Adipocyte (in vitro differentiated cells): Measurements from ENCODE around the gene SHC1.

Experiments used
- DNase-seq: peaks from one replicate; pipeline ENCODE4 v3.0.0-alpha.2; 2015; ENCODE audit warnings: low read depth
- H3K27me3 ChIP-seq: replicated peaks from 2 replicates; pipeline ENCODE4 v1.7.0; 2013; ENCODE audit warnings: mild to moderate bottlenecking, low read length, moderate library complexity; ENCODE audit not compliant: control insufficient read depth, insufficient read depth
- H3K36me3 ChIP-seq: 2 replicates; pipeline ENCODE4 v1.7.0; 2013; ENCODE audit warnings: low read length, mild to moderate bottlenecking, moderate library complexity; ENCODE audit not compliant: control insufficient read depth, insufficient read depth, severe bottlenecking
- H3K4me1 ChIP-seq: 2 replicates; pipeline ENCODE4 v1.7.0; 2013; ENCODE audit warnings: mild to moderate bottlenecking, low read length, moderate library complexity; ENCODE audit not compliant: control insufficient read depth, insufficient read depth
- H3K4me3 ChIP-seq: 2 replicates; pipeline ENCODE4 v1.7.0; 2013; ENCODE audit warnings: mild to moderate bottlenecking, low read length, moderate library complexity
- H3K9ac ChIP-seq: 2 replicates; pipeline ENCODE4 v1.7.0; 2013; ENCODE audit warnings: mild to moderate bottlenecking, low read length, moderate library complexity
- H3K9me3 ChIP-seq: 2 replicates; pipeline ENCODE4 v1.7.0; 2013; ENCODE audit warnings: mild to moderate bottlenecking, low read length, moderate library complexity; ENCODE audit not compliant: control insufficient read depth

Gene SHC1

DNA sequence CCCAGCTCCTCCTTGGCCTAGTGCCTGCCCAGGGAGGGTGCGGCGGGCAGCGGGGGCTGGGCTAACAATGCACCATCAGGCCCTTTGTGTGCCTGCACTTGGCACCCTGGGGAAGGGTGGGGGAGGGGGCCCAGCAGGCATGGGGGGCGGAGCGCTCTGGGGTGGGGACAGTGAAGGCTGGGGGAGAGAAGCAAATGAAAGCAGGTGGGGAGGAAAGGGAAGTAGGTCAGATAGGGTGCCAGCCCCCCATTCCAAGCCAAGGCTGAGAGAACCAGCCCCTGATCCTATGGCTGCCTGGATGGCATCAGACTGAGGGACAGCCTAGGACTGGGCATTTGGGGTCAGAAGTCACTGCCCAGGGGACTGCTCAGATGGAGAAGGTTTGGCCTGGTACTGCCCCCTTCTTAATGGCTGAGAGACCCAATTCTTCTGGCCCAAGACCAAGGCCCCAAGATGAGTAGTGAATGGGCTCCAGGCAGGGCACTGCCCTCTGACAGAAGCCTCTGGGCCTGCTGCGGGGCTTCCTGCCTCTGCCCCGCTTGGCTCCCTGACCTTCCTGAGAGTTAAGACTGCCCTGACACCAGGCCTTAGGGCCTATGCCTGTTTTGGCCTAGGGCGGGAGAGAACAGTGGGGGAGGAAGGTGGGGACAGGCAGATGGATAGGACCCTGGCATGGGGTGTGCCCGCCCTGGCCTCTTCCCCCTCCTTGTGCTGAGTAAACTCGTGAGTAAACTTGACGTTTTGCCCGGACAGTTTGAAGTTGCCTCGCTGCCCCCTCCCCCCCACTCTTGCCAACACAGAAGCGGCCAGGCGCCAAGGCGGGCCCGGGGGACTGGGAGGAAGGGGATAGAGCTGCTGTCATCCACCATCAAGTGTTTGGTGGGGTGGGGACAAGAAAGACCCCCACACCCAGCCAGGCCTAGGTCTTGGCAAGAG is 34.8 kb upstream of the SHC1 start:
- no peak for DNase-seq
- H3K9ac ChIP-seq = peak overlapping the region; percentile 100
- no peaks in the 10 kb centered on the region for H3K36me3 ChIP-seq
- H3K9me3 ChIP-seq = no peaks in the 10 kb centered on the region
- peak overlapping the region; percentile 100 for H3K4me3 ChIP-seq
- H3K4me1 ChIP-seq = peaks cover 46% of the 10 kb centered on the region
- no peaks in the 10 kb centered on the region for H3K27me3 ChIP-seq

DNA sequence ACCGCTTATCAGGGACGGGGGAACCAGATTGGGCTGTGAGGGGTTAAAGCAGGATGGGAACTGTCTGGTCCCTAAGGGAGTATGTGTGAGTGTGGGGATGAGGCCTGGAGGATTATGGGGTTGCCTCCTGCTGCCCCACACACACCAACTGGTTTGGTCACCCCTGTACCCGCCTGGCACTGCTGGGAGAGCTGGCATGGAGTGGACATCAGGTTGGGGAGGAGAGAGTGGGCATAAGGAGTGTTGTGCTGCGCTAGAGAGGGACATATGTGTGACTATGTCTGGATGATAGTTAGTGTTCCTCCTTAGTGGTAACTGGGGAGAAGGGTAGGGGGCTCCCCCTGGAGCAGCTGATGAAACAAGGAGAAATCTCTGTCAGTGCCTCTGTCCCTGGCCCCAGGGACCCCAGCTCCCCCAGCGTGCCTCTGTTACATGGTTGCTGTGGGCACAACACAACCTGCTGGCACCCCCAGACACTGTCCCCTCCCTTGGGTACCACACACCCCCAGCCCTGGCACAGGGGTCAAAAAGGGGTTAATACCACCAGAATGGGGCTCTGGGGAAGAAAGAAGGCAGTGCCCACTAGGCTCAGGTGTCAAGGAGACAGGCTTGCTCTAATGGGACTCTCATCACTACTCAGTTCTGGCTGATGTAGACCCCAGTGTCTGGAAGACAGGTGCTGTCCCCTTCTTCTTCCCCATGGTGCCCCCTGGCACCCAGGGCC is 34.0 kb upstream of the SHC1 start:
- DNase-seq = peak; percentile 45
- Histone ChIP-seq H3K36me3 (no peaks in the 10 kb centered on the region), H3K27me3 (no peaks in the 10 kb centered on the region), H3K9me3 (no peaks in the 10 kb centered on the region), H3K9ac (peak overlapping the region; percentile 100), H3K4me3 (peak overlapping the region; percentile 100), H3K4me1 (peaks cover 55% of the 10 kb centered on the region)

DNA sequence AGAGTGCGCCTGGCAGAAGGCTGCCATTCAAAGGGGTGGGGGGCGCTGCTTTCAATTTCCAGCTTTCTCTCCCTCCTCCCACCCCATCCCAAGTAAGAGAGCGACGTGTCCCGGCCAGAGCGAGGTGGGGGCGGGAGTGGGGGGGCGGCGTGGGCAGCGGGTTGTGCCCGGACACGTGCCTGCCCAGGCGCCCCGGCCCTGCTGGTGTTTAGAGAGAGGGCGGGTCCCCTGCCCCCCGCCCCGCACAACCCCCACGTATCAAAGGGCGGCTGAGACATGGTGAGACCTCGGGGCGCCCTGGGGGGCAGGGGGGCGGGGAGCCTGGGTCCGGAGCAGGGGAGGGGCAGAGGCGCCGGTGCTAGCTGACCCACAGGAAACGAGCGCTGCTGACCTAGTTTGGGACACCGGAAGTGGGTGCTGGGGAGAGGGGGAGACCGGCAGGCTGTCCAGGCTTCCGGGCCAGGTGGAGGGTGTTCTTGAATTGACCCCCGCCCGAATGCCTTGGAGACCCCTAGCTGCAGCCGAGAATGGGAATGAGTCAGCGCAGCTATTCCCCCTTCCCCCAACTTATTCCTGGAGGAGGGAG is 33.3 kb upstream of the SHC1 start:
- Histone ChIP-seq H3K4me1 (peaks cover 59% of the 10 kb centered on the region), H3K36me3 (no peaks in the 10 kb centered on the region), H3K27me3 (no peaks in the 10 kb centered on the region), H3K4me3 (peak overlapping the region; percentile 100), H3K9me3 (no peaks in the 10 kb centered on the region), H3K9ac (peak overlapping the region; percentile 100)
- peak; percentile 73 for DNase-seq

DNA sequence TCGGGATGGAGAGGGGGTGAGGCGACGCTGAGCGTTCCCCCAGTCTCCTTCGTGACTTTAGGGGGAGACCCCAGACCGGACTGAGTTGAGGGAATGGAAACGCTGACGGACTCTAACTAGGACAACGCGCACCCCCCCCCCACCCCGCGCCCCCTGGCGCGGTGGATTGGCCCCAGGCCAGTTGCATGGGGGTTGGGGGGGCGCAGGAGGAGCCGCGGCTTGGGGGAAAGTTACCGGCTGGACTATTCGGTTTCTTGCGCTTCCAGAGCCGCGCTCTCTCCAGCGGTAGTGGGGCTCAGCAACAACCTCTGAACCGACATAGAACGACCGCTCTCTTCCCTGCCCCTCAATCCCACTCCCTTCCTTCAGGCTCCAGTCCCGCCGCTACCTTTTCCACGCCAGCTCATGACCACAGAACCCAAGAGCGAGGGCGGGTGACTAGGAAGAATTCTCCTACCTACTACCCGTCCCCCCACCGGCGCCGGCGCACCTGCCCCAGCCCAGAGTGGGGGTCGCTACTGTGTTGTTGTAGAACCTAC is 32.7 kb upstream of the SHC1 start:
- Histone ChIP-seq H3K9me3 (no peaks in the 10 kb centered on the region), H3K27me3 (no peaks in the 10 kb centered on the region), H3K36me3 (no peaks in the 10 kb centered on the region), H3K4me1 (peaks cover 60% of the 10 kb centered on the region), H3K4me3 (peak overlapping the region; percentile 100), H3K9ac (peak overlapping the region; percentile 100)
- DNase-seq = peak; percentile 58

DNA sequence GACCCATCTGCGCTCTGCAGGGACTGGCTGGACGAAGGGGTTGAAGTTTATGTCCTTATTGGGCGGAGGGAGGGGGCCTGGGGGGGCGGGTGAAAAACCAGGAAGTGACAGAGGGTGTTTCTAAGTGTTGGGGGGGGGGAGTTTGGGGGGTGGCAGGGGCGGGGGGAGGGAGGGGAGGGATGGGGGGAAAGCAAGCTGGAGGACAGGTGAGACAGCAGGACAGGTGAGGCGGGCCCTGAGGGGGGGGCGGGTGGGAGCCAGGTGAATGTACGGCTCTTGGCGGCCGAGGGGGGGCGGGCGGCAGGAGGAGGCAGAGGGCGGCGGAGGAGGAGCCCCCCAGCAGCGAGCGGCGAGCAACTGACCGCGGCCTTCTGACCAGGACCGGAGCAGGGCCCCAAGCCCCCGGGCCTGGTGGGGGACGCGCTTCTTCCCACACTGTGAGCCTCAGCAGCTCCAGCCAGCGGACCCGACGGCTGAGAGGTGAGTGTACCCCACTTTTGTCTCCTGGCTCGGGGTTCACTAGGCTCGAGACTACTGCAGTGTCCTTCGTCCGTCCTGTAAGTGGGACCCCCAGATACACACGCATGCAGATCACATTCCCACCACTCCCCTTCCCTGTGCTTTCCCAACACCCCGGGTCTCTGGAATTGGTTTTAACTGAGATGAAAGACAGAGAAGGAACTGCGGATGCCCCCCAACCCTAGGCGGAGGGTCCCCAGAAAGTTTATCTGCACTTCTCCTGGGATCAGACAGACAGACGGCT is 32.1 kb upstream of the SHC1 start, which contains the start of gene ZBTB7B:
ZBTB7B (plus strand) TSS at position 339 of the 763 bp plus-strand sequence. CDS start 11,859 bp downstream, outside the sequence.
- peak within 1 kb of the TSS; percentile 100 for H3K9ac ChIP-seq
- no peaks in the 10 kb centered on the region for H3K36me3 ChIP-seq
- DNase-seq = peak; percentile 59
- no peaks in the 10 kb centered on the region for H3K9me3 ChIP-seq
- peaks cover 53% of the 10 kb centered on the region for H3K4me1 ChIP-seq
- H3K4me3 ChIP-seq = peak within 1 kb of the TSS; percentile 100
- no peaks in the 10 kb centered on the region for H3K27me3 ChIP-seq

DNA sequence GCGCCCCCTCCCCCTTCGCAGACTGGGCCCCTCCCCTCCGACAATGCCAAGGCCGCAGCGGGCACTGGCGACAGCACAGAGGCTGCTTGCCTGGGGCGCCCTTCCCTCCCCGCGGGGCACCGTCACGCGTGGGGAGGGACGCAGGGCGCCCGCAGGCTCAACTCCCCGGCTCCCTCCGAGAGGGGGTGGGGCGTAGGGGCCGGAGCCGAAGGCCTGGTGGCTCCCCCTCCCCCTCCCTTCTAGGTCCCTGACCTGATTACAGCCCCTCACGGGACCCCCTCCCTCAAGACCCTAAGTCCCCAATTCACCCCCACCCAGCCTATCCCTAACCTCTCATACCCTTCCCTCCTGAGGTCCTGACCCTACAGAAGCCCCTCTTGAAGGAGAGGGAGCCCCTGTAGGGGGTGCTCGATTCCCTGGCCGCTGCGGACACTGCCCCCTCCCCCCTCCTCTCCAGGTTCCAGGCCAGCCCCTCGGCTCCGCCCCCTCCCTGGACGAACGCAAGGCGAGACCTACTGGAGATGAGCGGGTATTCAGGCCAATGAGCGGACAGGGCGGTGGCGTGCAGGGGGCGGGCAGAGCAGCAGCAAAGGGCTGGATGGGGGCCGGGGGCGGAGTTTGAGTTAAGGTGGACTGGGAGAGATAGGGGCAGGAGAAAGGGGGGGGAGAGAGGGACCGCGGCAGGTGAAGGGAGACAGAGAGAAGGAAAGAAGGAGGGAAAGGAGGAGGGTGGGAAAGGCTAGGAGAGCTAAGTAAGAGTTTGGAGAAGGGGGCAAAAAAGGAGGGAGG is 31.3 kb upstream of the SHC1 start:
- DNase-seq = peak; percentile 100
- Histone ChIP-seq H3K36me3 (no peaks in the 10 kb centered on the region), H3K4me3 (peak overlapping the region; percentile 88), H3K27me3 (no peaks in the 10 kb centered on the region), H3K9ac (peak overlapping the region; percentile 90), H3K4me1 (peaks cover 50% of the 10 kb centered on the region), H3K9me3 (no peaks in the 10 kb centered on the region)

DNA sequence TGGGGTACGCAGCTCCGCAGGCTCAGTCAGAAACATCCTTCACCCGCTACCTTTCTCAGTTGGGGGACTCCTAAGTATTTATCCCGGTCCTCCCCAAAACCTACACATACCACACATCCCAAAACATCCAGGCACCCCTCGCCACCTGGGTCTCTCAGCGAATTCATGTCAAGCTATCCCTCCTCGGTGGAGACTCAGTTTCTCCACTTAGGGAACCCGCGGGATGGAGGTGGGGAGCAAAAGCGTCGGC is 30.8 kb upstream of the SHC1 start:
- peak overlapping the region; percentile 88 for H3K4me3 ChIP-seq
- H3K9me3 ChIP-seq = no peaks in the 10 kb centered on the region
- no peaks in the 10 kb centered on the region for H3K36me3 ChIP-seq
- H3K27me3 ChIP-seq = no peaks in the 10 kb centered on the region
- peak overlapping the region; percentile 90 for H3K9ac ChIP-seq
- no peak for DNase-seq
- peaks cover 45% of the 10 kb centered on the region for H3K4me1 ChIP-seq

DNA sequence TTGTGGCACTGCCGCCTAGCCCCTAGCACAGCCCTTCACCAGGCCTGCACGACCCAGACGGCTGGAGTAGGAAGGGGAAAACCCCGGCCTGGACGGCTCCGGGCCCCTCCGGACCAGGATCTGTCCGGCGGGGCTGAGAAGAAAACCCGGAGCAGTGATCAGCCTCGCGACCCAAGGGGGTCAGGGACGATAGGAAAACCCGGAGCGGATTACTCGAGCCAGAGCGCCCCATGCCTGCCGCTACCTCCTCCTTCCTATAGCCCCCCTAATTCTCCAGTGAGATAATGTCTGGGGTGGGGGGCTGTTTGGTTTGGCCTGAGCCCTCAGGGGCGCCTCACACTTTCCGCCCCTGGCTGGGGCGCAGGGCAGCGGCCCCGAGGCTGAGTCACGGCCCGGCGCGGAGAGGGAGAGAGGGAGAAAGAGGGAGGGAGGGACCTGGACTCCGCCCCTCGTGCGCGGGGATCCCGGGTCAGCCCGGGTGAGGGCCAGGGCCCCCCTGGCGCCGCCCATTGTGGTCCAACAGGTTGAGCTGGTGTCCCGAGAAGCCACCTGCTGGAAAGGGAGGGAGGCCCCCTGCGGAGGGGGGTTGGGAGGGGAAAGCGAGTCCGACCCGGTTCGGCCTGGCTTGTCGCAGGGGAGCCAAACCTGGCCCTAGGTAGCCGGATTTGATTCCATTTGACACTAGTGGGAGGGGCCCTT is 30.3 kb upstream of the SHC1 start:
- DNase-seq = peak; percentile 92
- Histone ChIP-seq H3K36me3 (no peaks in the 10 kb centered on the region), H3K4me3 (peak overlapping the region; percentile 88), H3K9me3 (no peaks in the 10 kb centered on the region), H3K4me1 (peaks cover 42% of the 10 kb centered on the region), H3K9ac (peak overlapping the region; percentile 90), H3K27me3 (no peaks in the 10 kb centered on the region)

DNA sequence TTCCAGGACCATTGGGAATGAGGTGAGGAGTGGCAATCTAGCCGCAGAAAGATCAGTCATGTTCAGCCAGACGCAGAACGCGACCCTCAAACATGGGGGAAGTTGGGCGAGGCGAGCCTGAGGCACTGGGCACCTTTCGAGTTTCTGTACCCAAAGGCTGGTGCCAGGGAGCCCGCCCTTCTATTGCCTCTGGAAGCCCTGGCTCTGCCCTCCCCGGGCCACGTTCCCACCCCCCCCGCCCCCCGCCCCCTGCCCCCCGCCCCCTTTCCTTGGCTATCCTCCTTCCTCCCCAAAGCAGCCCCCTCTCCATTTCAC is 29.8 kb upstream of the SHC1 start:
- no peak for DNase-seq
- peak overlapping the region; percentile 88 for H3K4me3 ChIP-seq
- H3K9ac ChIP-seq = peak overlapping the region; percentile 90
- no peaks in the 10 kb centered on the region for H3K27me3 ChIP-seq
- H3K9me3 ChIP-seq = no peaks in the 10 kb centered on the region
- H3K4me1 ChIP-seq = peaks cover 38% of the 10 kb centered on the region
- no peaks in the 10 kb centered on the region for H3K36me3 ChIP-seq
